GM13977 (cell line): ENCODE results near the gene DIP2A.

ENCODE experiments used
- DNase-seq: peaks from one replicate; pipeline ENCODE4 v3.0.0; 2012; ENCODE audit warnings: low spot score
- in situ Hi-C: fragments of 300-500 bp; cut with MboI; formaldehyde crosslinking; loops from one replicate; pipeline ENCODE4 v1.12.0; 2022; ENCODE audit warnings: low sequenced_read_pairs, low pct_unique_long_range_greater_than_20kb, mixed read lengths, inconsistent platforms; ENCODE audit not compliant: unreplicated experiment
- TF ChIP-seq, protein P1 (sequence below): IDR thresholded peaks from 2 replicates; pipeline ENCODE4 v1.5.1; 2012; ENCODE audit warnings: mild to moderate bottlenecking, control low read depth; ENCODE audit not compliant: insufficient read depth; ENCODE audit errors: extremely low read depth, missing control alignments

DIP2A gene

DNA sequence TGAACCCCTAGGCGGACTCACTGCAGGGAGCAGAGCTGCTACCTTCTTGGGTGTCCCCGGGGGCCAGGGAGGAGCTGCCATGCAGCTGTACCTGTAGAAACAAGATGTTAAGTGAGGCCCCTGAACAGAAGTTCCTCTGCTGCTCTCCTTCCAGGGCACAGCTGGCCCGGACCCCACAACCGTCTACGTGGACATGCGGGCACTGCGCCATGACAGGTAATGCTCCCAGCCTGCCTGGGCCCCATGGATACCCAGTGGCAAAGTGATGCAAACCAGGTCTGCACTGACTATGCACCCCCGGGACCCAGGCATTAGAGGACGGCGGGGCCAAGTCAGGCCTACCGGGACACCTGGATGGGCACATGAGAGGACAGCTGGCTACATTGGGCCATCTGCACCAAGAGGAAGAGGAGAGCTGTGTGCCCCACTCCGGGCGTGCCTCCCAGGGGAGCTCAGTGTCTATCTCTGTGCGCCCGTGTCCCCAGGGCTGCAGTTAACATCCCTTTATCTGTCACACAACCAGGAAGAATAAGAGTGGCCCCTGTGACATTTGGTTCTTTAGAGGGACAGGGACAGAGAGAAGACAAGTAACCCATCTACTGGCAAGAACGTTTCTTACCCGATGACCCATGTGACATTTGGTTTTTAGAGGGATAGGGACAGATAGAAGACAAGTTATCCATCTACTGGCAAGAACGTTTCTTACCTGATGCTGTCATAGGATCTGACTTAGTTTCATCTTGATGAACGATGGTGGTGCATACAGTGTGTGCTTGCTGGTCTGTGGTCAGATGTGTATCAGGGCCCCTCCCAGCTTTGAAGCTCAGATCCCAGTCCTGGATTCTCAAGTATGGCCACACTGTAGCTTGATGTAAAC, 102.1 kb downstream of the DIP2A start:
- TF ChIP-seq, protein P1, sequence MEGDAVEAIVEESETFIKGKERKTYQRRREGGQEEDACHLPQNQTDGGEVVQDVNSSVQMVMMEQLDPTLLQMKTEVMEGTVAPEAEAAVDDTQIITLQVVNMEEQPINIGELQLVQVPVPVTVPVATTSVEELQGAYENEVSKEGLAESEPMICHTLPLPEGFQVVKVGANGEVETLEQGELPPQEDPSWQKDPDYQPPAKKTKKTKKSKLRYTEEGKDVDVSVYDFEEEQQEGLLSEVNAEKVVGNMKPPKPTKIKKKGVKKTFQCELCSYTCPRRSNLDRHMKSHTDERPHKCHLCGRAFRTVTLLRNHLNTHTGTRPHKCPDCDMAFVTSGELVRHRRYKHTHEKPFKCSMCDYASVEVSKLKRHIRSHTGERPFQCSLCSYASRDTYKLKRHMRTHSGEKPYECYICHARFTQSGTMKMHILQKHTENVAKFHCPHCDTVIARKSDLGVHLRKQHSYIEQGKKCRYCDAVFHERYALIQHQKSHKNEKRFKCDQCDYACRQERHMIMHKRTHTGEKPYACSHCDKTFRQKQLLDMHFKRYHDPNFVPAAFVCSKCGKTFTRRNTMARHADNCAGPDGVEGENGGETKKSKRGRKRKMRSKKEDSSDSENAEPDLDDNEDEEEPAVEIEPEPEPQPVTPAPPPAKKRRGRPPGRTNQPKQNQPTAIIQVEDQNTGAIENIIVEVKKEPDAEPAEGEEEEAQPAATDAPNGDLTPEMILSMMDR: no peak
- in situ Hi-C loops: no loop called here
- DNase-seq: no peak

DNA sequence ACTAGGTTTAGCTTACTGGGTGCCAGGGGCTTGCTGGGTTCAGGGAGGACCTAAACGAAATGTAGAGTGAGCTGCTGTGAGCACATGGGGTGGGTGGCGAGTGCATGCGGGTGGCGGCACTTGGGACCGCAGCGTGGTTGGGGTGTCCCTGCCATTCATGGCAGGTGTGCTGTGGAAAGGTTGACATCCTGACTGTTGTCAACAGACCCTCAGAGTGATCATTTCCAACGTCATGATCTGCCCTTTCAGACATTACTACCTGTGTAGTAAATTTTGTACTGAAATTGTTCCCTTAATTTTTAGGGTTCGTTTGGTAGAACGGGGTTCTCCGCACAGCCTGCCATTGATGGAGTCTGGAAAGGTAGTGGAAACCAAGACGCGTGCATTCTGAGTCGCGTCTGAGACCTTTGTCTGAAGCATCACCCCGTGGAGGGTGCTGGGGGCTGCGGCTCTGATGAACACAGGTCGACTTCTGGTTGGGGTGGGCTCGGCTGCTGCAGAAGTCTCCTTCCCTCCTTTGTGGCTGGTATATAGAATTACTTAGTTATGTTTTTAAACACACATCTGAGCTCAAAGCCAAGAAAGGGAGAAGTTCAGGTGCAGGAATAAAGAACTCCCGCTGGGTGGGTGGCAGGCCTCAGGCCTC, 102.9 kb downstream of the DIP2A start:
- in situ Hi-C loops: no loop called here
- TF ChIP-seq, protein P1: no peak
- DNase-seq: no peak

DNA sequence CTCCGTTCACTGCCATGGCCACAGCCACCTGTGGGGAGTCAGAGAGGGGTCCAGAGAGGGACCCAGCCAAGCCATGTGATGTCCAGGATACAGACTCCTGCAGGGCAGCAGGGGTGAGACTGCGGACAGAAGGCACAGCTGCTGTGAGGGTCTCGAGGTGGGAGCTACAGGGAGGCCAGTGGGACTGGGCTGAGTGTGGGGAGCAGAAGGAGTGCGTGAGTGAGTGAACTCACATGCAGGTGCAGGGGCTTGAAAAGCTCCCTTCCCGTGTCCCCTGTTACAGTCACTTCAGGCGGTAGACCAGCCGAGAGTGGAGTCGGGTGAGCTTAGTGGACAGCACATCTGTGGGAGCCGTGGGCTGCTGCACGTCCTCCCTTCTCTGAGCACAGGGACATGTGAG, 103.8 kb downstream of the DIP2A start:
- in situ Hi-C loops: no loop called here
- DNase-seq: no peak
- TF ChIP-seq, protein P1: no peak

DNA sequence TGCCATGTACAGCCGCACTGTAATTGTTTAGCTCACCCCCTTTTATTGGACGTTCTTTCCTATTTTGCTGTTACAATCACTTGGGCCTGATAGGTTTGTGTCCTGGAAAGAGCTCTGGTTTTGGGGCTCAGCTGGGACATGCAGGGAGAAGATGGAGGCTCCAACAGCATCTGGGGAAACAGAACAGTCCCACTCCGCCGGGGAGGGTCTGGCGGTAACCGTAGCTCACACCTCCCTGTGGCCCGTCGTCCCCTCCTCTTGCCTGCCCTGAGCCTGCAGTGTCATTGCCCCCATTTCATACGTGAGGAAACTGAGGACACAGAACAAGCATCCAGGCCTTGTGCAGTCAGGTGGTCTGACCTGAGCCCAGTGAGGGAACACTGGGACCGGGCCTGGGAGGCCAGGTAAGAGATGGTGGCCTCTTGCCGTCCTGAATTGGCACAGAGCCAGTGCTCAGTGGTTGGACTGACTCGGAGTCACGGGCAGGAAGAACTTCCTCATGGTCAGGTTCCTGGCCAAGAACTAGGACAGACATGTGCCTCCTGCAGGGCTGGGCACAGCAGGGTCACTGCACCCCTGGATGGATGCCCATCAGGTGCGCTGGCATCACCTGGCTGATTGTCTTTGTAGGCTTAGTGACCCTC, 104.4 kb downstream of the DIP2A start:
- TF ChIP-seq, protein P1: no peak
- in situ Hi-C loops: no loop called here
- no peak for DNase-seq

DNA sequence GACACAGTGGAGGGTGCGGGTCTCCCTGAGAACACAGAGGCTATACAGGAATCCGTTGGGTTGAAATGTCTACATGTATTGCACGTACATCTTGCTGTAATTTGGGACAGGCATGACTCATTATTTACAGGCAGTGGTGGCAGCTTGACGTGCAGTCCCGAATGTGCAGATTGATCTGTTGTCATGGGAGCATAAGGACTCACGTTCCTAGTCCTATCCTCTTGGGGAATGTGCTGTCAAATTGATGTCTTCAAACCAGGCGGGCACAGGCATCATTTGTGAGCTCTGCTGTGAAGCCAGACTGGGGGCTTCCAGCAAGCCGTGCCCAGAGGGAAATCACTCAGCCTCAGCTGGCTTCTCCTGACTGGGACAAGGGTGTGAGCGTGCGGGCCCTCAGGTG, 105.7 kb downstream of the DIP2A start:
- no peak for DNase-seq
- in situ Hi-C loops: no loop called here
- TF ChIP-seq, protein P1: no peak

DNA sequence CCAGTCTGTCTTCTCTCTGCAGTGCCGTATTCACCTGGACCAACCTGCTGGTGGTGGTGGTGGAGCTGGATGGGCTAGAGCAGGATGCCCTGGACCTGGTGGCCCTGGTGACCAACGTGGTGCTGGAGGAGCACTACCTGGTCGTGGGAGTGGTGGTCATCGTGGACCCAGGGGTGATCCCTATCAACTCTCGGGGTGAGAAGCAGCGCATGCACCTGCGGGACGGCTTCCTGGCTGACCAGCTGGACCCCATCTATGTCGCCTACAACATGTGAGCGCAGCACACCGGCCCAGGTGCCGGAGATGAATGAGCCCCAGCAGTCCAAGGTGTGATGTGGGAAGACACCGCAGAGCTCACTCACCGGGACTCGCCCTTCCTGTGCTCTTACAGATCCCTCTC, 108.7 kb downstream of the DIP2A start:
- TF ChIP-seq, protein P1: no peak
- in situ Hi-C loops: no loop called here
- DNase-seq: no peak
